Activated T-cell treated with anti-CD3 and anti-CD28 coated beads for 1 hour (primary cell): ENCODE results near the gene CLCN1.
A peak's percentile ranks its signal among the peaks of the same experiment; 100 is the strongest.

Experiments
- DNase-seq: peaks from one replicate; pipeline ENCODE4 v3.0.0-alpha.2; 2020; ENCODE audit warnings: low read depth

Gene CLCN1

DNA sequence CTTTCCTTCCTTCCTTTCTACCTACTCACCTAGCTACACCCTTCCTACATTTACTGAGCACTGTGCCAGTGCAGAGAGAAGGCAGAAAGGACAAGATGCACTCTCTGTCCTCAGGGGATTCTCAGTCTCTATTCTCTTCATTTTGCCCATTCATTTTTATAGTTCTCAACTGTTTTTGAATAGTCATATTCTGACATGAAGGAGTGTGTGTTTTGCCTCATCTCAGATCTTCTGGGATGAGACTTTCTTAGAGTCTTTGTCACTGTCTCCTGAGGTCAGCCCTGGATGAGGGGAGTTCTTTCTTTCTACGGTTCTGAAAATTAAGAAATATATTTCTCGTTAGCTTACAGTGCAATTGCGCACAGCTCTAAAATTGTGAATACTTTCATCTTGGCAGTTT lies 21.3 kb downstream of the CLCN1 start:
- no peak for DNase-seq

DNA sequence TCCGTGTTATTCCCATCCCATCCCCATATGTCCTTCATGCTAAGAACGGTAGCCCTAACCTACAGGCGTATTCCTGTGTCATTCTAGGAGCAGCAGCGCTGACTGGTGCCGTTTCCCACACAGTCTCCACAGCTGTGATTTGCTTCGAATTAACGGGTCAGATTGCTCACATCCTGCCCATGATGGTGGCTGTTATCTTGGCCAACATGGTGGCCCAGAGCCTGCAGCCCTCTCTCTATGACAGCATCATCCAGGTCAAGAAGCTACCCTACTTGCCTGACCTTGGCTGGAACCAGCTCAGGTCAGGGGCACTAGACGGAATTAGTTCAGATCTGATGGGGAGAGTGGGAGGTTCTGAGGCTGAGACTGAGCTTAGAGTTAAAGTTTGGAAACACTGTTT lies 25.9 kb downstream of the CLCN1 start:
- DNase-seq, result no peak

DNA sequence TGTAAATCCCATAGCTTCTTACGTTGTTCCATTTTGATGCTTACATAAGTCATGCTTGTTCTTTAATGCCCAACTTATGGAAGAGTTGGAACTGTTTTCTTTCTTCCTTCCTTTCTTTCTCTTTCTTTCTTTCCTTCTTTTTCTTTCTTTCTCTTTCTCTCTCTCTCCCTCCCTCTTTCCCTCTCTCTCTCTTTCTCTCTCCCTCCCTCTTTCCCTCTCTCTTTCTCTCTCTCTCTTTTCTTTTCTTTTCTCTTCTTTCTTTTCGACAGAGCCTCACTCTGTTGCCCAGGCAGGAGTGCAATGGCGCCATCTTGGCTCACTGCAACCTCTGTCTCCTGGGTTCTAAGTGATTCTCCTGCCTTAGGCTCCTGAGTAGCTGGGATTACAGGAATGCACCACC lies 27.7 kb downstream of the CLCN1 start:
- DNase-seq, result no peak

DNA sequence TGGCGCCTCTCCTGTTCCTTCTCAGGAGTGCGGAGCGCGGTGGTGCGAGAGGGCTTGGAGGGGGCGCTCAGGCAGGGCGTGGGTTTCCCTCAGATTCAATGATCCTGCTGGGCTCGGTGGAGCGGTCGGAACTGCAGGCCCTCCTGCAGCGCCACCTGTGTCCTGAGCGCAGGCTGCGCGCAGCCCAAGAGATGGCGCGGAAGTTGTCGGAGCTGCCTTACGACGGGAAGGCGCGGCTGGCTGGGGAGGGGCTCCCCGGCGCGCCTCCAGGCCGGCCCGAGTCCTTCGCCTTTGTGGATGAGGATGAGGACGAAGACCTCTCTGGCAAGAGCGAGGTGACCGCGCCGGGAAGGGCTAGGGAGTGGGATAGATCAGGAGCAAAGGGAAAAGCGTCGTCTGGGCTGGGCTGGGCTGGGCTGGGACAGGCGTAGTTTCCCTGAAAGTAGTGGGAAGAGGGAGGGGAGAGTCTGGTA lies 29.6 kb downstream of the CLCN1 start:
- DNase-seq, result peak; percentile 54

DNA sequence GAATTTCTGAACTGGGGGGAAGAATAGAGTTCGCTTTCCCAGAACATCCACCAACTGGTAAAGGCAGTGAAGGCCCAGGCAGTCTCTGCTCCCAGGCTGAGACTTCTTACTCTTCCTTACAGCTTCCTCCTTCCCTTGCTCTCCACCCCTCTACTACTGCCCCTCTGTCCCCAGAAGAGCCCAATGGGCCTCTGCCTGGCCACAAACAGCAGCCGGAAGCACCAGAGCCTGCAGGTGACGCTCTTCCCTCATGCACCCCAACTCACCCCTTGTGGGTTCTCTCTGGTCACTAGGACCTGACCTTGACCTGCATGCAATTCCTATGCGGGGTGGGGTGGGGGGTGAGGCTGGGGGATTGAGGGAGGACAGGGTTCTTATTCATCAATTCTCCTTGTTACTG lies 30.1 kb downstream of the CLCN1 start:
- DNase-seq, result no peak

DNA sequence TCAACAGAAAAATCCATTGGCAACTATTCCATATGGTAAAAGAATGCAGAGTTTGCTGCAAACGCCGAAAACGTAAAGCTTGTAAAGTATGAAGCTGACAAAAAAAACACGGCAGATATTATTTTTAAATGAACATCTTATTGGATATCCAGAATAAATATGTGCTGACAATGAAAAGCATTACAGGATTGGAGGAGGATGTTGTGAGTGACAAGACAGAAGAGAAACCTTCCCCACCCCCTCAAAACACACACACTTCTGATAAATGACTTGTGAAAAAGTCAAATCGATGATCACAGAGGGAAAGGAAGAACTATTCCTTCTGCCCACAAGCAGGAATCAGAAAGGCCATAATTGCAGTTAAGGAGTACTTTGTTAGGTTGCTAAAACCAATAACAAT lies 32.0 kb downstream of the CLCN1 start:
- DNase-seq, result no peak

DNA sequence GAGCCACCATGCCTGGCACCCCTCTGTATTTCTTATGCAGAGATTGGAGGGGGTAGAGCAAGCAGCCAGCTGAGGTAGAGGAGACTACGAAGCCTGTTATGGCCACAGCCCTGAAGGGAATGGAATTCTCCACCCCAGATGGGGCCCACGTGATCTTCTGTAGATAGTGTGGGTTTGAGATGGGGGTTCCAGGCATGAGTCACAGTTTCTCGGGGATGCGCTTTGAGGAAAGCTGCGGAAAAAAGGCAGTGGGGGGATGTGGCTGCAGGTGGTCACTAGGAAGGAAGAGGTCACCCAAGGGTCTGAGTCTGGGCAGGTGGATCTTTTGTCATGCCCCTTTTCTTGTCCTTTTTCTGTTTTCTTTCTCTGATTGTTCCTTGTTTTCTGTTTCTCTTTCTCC lies 35.1 kb downstream of the CLCN1 start:
- DNase-seq, result no peak

DNA sequence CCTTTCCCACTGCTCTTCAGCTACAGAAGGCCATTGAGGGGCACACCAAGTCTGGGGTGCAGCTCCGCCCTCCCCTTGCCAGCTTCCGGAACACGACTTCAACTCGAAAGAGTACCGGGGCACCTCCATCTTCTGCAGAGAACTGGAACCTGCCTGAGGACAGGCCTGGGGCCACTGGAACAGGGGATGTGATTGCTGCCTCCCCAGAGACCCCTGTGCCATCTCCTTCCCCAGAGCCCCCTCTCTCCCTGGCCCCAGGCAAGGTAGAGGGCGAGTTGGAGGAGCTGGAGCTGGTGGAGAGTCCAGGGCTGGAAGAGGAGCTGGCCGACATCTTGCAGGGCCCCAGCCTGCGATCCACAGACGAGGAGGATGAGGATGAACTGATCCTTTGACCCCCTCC lies 35.7 kb downstream of the CLCN1 start:
- no peak for DNase-seq

DNA sequence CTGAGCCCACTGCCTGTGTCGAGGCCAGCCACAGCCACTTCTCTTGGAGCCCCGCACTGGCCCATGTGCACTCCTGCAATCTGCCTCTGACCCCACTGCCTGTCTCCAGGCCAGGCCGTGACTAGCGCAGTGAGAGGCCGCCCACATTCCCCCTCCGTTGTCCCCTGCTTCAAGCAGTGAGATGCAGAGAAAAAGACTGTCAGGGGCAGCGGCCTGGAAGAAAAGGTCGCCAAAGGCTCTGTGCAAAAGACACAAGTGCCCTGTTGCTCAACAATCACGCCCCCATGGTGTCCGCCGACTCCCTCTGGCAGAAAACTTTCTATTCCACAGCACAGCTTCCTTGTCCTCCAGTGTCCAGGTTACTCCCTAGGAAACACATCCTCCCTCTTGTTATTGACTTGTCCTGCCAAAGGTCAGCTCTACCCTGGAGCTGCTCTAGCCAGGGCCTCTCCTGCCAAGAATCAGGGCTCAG lies 36.7 kb downstream of the CLCN1 start:
- no peak for DNase-seq

DNA sequence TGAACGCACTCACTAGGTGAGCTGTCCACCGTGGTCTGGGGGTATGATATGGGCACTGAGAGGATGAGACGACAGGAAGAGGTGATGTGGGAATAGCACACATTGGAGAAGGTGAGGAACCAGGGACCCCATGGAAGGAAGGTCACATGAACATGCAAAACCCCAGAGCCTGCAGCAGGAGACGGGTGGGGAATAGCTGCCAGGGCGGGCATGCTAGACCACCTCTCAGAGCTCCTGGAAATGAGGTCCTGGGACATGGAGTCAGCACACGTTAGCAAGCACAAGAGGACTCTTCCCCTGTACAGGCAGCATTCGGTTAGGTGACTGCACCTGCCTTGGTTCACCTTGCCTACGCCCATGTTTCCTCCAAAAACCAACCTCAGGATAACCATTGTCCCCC lies 38.5 kb downstream of the CLCN1 start:
- DNase-seq, result no peak

DNA sequence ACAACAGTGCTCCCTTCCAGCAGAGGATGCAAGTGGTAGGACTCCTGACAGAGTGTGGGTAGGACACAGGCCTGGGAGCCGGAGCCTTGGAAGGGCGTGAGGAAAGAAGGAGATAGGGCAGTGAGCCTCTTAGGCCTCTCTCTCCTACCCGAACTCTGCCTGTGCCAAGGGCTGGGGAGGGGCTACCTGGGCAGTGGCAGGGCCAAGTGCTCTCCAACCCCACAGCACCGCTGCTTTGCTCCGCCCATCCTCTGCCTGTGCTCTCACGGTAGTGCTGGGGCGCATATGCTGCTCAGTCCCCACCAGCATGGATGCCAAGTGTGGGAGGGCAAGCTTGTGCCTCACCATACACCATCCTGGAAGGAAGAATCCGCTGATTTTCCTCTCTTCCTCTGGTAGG lies 39.1 kb downstream of the CLCN1 start:
- DNase-seq, result no peak

DNA sequence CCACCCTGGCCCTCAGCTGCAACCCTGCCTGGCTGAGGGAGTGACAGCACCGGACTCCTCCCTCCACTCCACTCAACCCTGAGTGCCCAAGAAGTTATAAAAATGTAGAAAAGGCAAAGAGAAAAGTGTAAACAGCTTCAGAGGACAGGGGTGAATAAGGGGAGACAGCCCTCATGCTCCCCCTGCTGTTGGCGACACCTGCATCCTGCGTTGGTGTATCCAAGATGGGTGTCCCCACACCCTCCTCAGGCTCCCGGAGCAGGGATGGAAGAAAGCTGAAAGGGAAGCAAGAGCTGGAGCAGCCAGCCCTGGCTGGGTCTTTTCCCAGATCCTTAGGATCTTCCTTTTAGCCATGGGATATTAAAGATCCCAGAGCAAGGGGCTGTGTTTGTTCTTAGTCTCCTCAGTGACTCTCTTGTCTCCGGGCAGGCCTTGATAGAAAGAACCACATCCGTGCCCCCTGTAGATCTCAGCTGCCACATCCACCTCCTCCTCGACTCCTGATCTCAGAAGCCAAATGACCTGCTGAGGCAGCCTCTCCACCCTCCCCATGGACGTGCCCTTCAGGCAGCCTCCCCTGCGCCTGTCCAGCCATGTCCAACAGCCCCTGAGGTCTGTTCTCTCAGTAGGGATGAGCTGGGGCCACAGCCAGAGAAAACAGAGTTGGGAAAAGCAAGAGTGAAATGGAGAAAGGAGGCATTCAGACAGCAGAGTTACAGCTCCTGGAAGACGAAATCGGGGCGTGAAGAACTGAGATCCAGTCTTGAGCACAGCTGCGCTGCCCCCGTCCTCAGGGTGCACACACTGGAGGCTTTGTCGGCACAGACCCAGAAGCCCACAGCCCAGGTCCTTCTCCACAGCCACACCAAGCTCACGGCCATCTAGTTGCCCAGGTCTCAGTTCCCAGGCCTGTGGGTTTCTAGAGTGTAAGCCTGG lies 39.8 kb downstream of the CLCN1 start:
- no peak for DNase-seq

DNA sequence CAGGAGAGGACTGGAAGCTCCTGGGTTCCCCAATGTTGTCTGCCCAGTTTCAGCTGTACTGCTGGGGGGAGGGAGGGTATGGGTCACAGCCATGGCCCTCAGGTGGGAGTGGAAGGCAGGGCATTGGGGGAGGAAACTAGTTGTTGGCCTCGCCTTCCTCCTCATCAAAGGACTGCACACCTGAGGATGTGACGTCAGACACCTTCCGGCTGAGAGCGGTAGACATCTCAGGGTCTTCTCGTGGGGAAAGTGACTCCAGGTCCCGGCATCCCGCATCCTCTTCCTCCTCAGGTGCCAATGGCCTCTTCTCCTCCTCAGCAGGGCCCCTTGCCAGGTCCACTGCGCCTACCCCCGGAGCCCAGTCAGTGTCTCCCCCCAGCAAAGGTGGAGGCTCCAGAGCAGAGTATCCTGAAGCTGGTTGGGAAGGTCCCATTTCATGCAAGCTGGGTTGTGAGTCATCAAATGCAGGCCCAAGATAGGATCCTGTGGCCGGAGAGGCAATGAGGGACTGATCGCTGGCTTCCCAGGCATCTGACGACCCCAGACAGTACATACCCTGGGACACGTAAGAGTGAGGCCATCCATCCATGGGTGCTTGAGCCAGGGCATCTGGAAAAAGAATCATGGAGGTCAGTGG lies 40.6 kb downstream of the CLCN1 start:
- no peak for DNase-seq

DNA sequence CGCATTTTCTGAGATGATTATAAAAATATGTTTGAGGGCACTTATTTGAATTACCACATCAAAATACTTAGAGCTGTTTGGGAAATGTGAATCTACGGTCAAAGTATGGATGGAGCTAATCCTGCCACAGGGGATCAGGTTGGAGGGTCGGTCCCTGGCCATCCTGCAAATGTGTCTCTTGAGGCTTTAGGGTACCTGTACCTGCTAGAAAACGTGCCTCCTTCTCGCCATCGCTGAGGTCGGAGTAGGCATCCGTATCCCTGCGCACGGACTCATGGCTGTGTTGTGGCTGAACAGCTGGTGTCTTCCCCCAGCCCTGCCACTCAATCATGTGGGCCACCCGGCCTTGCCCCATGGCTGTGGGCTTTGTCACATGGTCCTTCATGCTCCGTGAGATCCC lies 42.7 kb downstream of the CLCN1 start:
- DNase-seq, result no peak

DNA sequence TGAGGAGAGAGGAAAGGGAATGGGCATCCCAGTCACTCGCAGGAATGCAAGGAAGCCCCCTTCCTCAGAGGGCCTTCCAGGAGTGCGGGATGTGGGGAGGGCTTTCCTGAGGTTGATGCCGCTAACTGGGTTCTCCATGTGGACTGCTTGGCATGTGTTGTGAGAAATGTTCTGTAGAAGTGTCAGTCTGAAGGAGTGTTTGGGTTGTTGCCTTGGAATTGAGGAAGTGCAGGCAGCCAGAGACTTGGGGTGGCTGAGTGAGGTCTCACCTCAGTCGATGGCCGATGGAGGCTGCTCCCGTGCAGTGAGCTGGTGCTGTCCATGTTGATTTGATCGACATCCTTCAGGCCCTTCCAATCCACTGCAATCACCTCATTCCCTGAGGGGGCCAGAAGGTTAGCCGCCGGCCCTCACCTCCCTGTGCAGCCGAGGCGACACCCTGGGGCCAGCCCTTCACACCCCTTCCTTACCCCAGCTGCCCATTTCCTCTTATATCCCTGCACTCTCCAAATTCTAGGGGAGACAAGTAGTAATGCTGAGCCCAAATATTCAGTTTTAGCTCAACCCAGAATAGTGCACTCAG lies 44.0 kb downstream of the CLCN1 start:
- DNase-seq, result no peak

DNA sequence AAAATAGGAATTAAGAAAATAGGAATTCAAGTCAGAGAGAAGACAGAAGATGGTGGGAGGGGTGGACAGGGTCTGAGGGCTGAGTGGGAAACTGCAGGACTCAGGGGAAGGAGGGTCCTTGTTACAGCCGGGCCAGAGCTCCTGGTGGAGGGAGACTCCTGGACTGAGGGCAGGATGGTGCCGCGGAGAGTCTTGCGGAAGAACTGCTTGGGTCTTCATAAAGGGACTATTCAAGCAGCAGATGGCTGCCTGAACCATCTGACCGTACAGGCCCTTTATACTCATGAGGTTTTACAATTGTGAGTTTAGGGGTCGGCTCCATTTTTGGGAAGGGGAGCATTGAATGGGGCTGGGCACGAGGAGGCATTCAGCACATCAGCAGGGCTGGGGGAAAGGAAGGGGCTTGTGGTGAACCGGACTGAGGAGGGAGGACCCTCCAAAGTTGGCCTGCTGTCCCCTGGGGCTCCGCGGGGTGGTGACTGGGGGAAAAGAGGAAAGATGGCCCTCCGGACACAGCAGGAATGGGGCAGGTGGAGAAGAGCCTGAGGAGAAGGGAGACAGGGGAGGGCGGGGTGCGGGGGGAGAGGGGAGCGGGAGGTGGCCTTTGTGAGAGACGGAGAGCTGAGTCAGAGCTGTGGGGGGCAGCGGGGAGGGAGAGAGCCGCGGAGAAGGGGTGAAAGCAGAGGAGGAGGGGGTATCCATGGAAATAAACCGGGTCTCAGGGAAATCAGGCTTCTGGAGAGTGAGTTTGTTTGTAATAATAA lies 45.1 kb downstream of the CLCN1 start:
- DNase-seq, result no peak

DNA sequence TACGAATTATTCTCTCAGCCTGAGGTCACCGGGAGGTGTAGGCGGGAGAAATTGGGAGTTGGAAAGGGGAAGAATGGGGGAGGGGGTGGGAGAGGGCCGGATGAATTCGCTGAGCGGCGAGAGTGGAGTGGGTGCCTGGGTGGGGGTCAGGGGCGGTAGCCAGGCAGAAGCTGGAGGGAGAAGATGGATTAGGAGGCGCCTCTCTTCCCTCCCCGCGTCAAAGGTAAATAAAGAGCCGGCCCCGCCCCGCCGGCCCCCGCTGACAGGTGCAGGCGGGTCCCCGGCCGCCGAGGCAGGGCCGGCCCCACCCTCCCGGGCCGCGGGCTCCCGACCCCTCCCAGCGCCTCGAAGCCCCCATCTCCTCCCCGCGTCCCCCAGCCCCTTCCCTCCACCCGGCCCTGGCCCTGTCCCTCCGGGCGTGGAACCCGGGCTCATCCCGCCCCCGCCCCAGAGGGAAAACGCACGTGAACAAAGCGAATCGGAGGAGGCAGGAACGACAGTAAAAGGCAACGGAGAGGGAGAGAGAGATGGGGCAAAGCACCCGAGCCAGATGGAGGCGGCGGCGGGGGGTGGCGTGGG lies 45.7 kb downstream of the CLCN1 start:
- no peak for DNase-seq

DNA sequence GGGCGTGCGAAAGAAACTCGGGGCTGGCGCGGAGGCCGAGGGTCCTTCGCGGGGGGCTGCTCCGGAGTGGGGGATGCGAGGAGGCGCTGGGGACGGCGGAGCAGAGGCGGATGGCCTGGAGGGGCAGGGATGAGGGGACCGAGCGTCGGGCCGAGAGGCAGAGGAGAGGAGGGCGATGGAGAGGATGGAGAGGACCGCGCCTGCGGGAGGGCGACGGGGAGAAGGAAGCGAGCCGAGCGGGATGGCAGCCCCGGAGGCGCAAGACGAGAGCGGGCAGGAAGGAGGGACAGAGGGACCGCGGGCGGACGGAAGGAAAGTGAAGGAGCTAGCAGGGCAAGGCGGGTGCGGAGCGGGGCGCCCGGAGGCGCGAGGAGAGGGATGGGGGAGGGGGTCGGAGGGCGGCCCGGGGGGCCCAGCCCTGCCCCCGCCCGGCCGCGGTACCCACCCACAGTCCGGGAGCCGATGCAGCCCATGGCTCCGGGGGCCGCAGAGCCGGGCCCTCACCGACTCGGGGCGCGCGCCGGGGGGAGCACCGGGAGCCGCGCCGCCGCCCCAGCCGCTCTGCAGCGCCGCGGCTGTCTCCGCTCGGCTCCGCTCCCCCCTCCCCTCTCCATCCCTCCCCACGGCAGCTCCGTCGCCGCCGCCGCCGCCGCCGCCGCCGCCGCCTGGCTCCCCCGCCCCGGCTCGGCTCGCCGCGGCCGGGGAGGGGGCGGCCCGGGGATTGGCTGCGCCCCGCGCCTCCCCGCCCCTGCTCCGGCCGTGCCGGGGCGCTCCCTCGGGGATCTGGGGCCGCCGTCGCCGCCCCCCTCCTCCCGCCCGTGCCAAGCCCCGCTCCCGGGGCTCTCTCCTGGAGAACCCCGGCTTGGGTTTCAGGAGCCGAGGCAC lies 46.5 kb downstream of the CLCN1 start, which contains the start of gene FAM131B:
Gene FAM131B, minus strand, starts transcription at position 583 of the 885 bp plus-strand sequence. Its CDS starts 110 bp downstream, at position 473.
- no peak for DNase-seq

DNA sequence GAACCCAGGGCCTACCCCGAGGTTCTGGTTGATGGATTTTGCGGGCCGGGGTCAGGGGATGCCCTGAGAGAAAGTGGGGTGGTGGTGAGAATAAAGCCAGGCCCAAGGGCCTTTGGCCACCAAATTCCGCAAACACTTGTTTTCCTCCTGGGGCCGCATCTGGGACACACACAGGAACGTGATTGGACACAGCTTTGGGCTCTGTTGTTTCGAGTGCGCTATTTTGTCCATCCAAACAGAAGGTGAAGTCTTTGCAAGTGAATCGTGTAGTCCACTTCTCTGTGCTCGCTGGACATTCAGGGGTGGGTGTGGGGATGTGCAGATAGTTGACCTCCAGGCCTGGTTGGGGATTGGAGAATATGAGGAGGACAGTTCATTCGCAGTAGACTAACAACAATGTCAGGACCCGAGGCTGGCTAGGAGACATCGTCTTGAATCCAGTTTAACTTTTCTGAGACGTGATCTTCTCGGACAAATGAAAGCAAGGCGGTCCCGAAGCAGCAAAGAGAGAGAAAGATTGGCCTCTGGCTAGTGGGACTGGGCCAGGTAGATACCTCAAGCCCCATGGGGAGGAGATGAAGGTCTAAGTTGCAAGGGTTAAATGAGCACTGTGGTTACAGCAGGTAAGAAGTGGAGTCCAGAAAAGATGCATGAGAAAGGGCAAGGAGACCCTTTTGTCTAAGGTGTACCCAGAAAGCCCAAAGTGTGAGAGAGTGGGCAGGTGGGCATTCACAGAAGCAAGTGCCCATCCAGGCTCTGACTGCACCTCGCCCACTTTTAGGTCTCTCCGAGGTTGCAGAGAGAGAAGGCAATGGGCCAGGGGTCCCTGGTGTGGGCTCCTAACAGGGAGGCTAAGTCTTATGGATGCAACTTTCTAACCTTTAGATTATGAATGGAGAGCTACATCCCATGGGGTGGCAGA lies 47.4 kb downstream of the CLCN1 start:
- no peak for DNase-seq

DNA sequence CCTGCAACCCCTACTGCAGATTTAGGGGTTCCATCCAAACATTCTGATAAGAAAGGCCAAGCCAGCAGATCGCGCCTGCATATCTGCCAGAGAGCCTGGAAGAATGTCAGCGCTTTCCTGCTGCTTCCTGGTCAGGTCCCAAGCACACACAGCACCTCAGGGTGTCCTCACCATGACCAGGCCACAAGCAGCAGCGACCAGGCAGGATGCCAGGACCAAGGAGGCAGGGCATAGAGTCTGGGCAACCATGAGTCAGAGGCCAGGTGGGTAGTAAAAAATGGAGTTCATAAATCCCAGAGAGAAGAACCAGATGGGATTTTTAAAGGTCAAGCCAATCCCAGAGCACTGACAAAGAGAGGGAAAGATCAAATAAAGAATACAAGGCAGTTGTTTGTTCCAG lies 52.1 kb downstream of the CLCN1 start:
- DNase-seq, result no peak
